ENCODE data around the gene SYNPO.

DNA sequence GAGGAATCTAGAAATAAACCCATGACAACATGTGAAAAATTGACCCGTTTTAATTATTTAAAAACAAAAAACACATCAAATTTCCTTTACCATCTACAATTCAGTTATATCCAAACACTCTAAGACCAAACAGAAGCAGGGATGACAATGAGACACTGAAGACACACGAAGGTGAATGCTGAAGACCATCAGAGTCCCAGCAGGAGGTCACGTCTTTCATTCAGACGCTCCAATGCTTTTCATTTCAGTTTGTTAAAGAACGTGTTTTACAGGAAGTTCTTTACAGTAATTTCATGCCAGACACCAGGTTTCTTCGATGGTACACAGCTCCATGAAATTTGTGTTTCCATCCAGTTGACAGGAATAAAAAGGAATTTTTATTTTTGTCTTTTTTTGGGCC, 50.3 kb downstream of the SYNPO start:
- TF ChIP-seq, protein P1, sequence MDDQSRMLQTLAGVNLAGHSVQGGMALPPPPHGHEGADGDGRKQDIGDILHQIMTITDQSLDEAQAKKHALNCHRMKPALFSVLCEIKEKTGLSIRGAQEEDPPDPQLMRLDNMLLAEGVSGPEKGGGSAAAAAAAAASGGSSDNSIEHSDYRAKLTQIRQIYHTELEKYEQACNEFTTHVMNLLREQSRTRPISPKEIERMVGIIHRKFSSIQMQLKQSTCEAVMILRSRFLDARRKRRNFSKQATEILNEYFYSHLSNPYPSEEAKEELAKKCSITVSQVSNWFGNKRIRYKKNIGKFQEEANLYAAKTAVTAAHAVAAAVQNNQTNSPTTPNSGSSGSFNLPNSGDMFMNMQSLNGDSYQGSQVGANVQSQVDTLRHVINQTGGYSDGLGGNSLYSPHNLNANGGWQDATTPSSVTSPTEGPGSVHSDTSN (IDR thresholded peaks at IDR 0.05) = no peak
- TF ChIP-seq, protein P2, sequence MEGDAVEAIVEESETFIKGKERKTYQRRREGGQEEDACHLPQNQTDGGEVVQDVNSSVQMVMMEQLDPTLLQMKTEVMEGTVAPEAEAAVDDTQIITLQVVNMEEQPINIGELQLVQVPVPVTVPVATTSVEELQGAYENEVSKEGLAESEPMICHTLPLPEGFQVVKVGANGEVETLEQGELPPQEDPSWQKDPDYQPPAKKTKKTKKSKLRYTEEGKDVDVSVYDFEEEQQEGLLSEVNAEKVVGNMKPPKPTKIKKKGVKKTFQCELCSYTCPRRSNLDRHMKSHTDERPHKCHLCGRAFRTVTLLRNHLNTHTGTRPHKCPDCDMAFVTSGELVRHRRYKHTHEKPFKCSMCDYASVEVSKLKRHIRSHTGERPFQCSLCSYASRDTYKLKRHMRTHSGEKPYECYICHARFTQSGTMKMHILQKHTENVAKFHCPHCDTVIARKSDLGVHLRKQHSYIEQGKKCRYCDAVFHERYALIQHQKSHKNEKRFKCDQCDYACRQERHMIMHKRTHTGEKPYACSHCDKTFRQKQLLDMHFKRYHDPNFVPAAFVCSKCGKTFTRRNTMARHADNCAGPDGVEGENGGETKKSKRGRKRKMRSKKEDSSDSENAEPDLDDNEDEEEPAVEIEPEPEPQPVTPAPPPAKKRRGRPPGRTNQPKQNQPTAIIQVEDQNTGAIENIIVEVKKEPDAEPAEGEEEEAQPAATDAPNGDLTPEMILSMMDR (IDR thresholded peaks at IDR 0.05) = no peak
